ENCODE data around the gene NRXN3. TPM values are rescaled to one million over a fixed set of nuclear protein-coding genes. Genes with fewer than 3 reads are reported as not detected.

Gene NRXN3
- polyA plus RNA-seq, 1 experiment, result 7.0 TPM

DNA sequence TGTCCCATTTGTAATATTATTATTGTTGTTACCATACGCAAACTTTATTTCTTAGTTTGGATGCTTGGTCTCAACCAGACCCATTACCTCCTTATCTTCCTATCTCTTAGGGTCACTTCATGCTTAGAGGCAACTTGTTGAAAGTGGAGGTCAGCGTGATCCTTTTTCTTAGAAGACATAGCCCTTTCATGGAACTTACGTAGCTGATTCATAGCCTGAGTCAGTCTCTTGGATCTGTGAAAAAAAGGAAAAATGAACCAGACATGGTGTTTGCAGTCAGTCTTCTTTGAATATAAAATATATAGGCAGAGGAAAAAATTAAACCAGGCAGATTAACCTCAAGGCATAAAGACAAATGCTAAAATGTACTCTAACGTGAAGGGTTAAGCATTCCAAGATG lies 1427.4 kb downstream of the NRXN3 start:
- H3K27me3 ChIP-seq (ENCODE audit: control insufficient read depth, insufficient read depth, low read length), result no peaks in the 10 kb centered on the region
- no peak overlapping the region for H3K4me3 ChIP-seq (ENCODE audit: low read depth, low read length)
- TF ChIP-seq, protein P1, sequence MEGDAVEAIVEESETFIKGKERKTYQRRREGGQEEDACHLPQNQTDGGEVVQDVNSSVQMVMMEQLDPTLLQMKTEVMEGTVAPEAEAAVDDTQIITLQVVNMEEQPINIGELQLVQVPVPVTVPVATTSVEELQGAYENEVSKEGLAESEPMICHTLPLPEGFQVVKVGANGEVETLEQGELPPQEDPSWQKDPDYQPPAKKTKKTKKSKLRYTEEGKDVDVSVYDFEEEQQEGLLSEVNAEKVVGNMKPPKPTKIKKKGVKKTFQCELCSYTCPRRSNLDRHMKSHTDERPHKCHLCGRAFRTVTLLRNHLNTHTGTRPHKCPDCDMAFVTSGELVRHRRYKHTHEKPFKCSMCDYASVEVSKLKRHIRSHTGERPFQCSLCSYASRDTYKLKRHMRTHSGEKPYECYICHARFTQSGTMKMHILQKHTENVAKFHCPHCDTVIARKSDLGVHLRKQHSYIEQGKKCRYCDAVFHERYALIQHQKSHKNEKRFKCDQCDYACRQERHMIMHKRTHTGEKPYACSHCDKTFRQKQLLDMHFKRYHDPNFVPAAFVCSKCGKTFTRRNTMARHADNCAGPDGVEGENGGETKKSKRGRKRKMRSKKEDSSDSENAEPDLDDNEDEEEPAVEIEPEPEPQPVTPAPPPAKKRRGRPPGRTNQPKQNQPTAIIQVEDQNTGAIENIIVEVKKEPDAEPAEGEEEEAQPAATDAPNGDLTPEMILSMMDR (IDR thresholded peaks at IDR 0.05; ENCODE audit: insufficient read depth, low read depth, low read length), result no peak
- no peaks in the 10 kb centered on the region for H3K36me3 ChIP-seq (ENCODE audit: control insufficient read depth, insufficient read depth, low read length)
- POLR2A ChIA-PET, result interaction anchor here (1.5 kb wide), 1 partner anchor 13 kb away, joined by 3 read pairs; no protein-coding TSS in a partner anchor
- CTCF ChIA-PET, result no interaction called here
- no peak for DNase-seq (ENCODE audit: low read depth)

DNA sequence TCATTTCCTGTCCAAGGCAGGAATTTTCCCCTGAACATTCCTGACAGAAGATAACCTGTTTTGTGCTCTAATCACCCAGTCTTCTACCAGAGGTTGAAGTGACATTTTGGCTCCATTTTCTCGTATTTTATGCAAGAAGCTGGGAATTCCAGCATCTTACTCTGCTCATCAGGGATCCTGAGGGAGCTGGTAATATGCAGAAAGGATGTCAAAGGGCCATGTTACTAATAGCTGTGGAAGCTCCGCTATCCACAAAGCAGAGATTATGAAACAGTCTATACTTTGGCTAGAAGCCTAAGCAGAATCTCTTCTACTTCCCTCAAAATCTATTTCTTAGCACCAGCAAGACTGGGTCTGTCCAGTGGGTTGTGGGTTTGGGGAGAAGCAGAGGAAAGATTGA lies 1428.2 kb downstream of the NRXN3 start:
- CTCF ChIA-PET, result no interaction called here
- POLR2A ChIA-PET, result no interaction called here
- TF ChIP-seq, protein P1 (IDR thresholded peaks at IDR 0.05; ENCODE audit: insufficient read depth, low read depth, low read length), result no peak
- H3K36me3 ChIP-seq (ENCODE audit: control insufficient read depth, insufficient read depth, low read length), result no peaks in the 10 kb centered on the region
- no peak for DNase-seq (ENCODE audit: low read depth)
- no peaks in the 10 kb centered on the region for H3K27me3 ChIP-seq (ENCODE audit: control insufficient read depth, insufficient read depth, low read length)
- no peak overlapping the region for H3K4me3 ChIP-seq (ENCODE audit: low read depth, low read length)

DNA sequence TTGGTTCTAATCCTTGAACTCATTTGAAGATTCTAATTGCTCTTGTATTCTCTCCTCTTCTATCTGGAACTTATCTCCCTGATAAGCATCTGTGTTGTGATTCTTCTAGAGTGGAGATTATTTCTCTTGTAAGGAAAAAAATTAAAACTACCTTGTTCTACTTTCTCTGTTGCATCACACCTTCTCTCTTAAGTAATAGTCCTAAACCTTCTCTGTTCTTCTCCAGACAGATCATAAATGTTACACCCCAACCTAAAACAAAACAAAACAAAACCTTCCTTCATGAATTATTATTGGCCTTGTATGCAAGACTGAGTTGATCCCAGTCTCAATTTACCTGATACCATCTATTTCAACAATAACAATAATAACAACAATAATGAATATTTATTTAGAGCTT lies 1429.1 kb downstream of the NRXN3 start:
- ChIA-PET POLR2A (no interaction called here), CTCF (no interaction called here)
- H3K36me3 ChIP-seq (ENCODE audit: control insufficient read depth, insufficient read depth, low read length), result no peaks in the 10 kb centered on the region
- no peaks in the 10 kb centered on the region for H3K27me3 ChIP-seq (ENCODE audit: control insufficient read depth, insufficient read depth, low read length)
- DNase-seq (ENCODE audit: low read depth), result no peak
- no peak overlapping the region for H3K4me3 ChIP-seq (ENCODE audit: low read depth, low read length)
- TF ChIP-seq, protein P1 (IDR thresholded peaks at IDR 0.05; ENCODE audit: insufficient read depth, low read depth, low read length), result no peak

DNA sequence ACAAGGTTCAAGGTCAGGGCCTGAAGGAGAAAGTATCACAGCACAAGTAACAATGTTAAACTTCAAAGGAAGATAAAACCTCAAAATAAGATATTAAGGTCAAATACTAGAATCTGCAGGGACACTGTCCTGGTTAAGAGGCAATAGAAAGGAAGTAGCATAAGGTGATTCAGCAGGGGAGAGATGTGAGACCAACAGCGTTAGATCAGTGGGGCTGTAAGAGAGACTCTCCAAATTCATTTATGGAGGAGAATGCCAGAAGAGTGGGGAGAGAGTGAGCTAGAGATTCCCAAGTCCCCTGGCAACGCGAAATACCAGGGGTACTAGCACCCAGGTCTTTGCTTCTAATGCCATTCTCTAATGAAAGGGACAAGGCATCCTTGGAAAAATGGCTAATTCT lies 1430.2 kb downstream of the NRXN3 start:
- ChIA-PET POLR2A (no interaction called here), CTCF (interaction anchor here (0.6 kb wide), 1 partner anchor 110 kb away, joined by 3 read pairs; no protein-coding TSS in a partner anchor)
- TF ChIP-seq, protein P1 (IDR thresholded peaks at IDR 0.05; ENCODE audit: insufficient read depth, low read depth, low read length), result no peak
- DNase-seq (ENCODE audit: low read depth), result no peak
- Histone ChIP-seq H3K36me3 (ENCODE audit: control insufficient read depth, insufficient read depth, low read length) (no peaks in the 10 kb centered on the region), H3K4me3 (ENCODE audit: low read depth, low read length) (no peak overlapping the region), H3K27me3 (ENCODE audit: control insufficient read depth, insufficient read depth, low read length) (no peaks in the 10 kb centered on the region)

DNA sequence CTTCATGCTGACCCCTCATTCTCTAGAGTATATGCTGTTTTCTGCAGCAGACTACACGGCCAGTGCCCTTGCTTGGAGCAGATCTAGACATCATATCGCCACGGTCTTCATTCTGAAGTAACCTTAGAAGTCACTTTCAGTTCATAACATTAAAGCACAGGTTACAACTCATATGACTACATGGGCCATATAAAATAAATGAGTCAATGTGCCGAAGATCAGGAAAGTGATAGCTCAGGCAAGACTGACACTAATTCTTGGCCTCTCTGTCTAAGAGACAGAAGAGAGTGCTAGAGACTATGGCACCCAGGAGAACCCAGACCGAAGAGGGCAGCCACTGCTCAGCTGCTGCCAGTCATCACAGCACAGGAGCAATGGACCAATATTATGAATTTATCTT lies 1431.4 kb downstream of the NRXN3 start:
- CTCF ChIA-PET, result interaction anchor here (1.1 kb wide), 1 partner anchor 11 kb away, joined by 3 read pairs; no protein-coding TSS in a partner anchor
- H3K4me3 ChIP-seq (ENCODE audit: low read depth, low read length), result no peak overlapping the region

More for the DNA sequence above, 1431.4 kb downstream of the NRXN3 start:
- no peaks in the 10 kb centered on the region for H3K36me3 ChIP-seq (ENCODE audit: control insufficient read depth, insufficient read depth, low read length)
- TF ChIP-seq, protein P1 (IDR thresholded peaks at IDR 0.05; ENCODE audit: insufficient read depth, low read depth, low read length), result no peak
- POLR2A ChIA-PET, result no interaction called here
- H3K27me3 ChIP-seq (ENCODE audit: control insufficient read depth, insufficient read depth, low read length), result no peaks in the 10 kb centered on the region
- no peak for DNase-seq (ENCODE audit: low read depth)

Measured in BJ (cell line).